Natural killer cell (primary cell): ENCODE results near the gene PRSS56. TPM values are rescaled to one million over a fixed set of nuclear protein-coding genes. Genes with fewer than 3 reads are reported as not detected.

ENCODE experiments used
- ATAC-seq, 3 donors: fragments of 150-1000 bp in 2 of 3; fragments of 200-7000 bp in 1 of 3; cut with Tn5 transposase; 1 replicate in 1 of 3; 2 replicates in 2 of 3; pipeline ENCODE4 v1.10.0; 2021; ENCODE audit warnings: mild to moderate bottlenecking in 2 of 3, moderate library complexity in 2 of 3
- DNase-seq, 2 donors: peaks; one replicate each; pipeline versions ENCODE4 v3.0.0 to v3.0.0-alpha.2; 2013 to 2021; ENCODE audit warnings: mixed read lengths in 1 of 2
- H3K27ac ChIP-seq: one replicate; pipeline ENCODE4 v1.5.1; 2013; ENCODE audit warnings: mild to moderate bottlenecking, low read length
- H3K27me3 ChIP-seq: one replicate; pipeline ENCODE4 v1.6.1; 2013; ENCODE audit warnings: low read length; ENCODE audit not compliant: control insufficient read depth, insufficient read depth
- H3K36me3 ChIP-seq: one replicate; pipeline ENCODE4 v1.6.1; 2013; ENCODE audit warnings: low read length; ENCODE audit not compliant: control insufficient read depth, insufficient read depth
- H3K4me1 ChIP-seq: one replicate; pipeline ENCODE4 v1.6.1; 2013; ENCODE audit warnings: low read length; ENCODE audit not compliant: control insufficient read depth, insufficient read depth
- H3K4me3 ChIP-seq: one replicate; pipeline ENCODE4 v1.5.1; 2013; ENCODE audit warnings: low read length
- H3K9me3 ChIP-seq: one replicate; pipeline ENCODE4 v1.6.1; 2013; ENCODE audit warnings: low read length; ENCODE audit not compliant: control insufficient read depth, insufficient read depth
- H3K27ac Mint-ChIP-seq, 2 donors: one replicate each; pipeline ENCODE4 v1.8.0; 2022; ENCODE audit warnings: mild to moderate bottlenecking in 2 of 2, mixed read lengths in 2 of 2, moderate library complexity in 1 of 2
- H3K27me3 Mint-ChIP-seq, 2 donors: one replicate each; pipeline ENCODE4 v1.8.0; 2022; ENCODE audit warnings: low read depth in 2 of 2, mixed read lengths in 2 of 2
- H3K36me3 Mint-ChIP-seq: one replicate; pipeline ENCODE4 v1.8.0; 2022; ENCODE audit warnings: mixed read lengths
- H3K4me1 Mint-ChIP-seq, 2 donors: one replicate each; pipeline ENCODE4 v1.8.0; 2022; ENCODE audit warnings: mixed read lengths in 2 of 2
- H3K4me3 Mint-ChIP-seq: one replicate; pipeline ENCODE4 v1.8.0; 2022; ENCODE audit warnings: mild to moderate bottlenecking, moderate library complexity, mixed read lengths
- H3K9me3 Mint-ChIP-seq, 2 donors: one replicate each; pipeline ENCODE4 v1.8.0; 2022; ENCODE audit warnings: mixed read lengths in 2 of 2
- CTCF ChIP-seq: fragments of 200-600 bp; IDR thresholded peaks from one replicate; pipeline ENCODE4 v1.8.0; 2022; ENCODE audit warnings: antibody characterized with exemption
- WGBS: methylation state at CpG from one replicate; pipeline ENCODE4 v1.1.7; 2013; ENCODE audit warnings: missing lambda C conversion rate; ENCODE audit not compliant: insufficient coverage; 5-methylcytosine and 5-hydroxymethylcytosine counted together
- intact Hi-C: fragments of 100-400 bp; cut with micrococcal nuclease; formaldehyde crosslinking; loops from one replicate; pipeline ENCODE4 v1.14.2; 2022
- total RNA-seq, 4 donors: library from RNA; stranded (reverse); fragments of 120-200 nt in 1 of 4; gene quantifications; one replicate each; pipeline versions ENCODE4 v1.2.3 to v1.2.4, GENCODE V29; 2013 to 2022

The PRSS56 gene
- total RNA-seq, 3 donors from 2014 or later (not counting 1 experiment from before 2014, with no cell fraction given), result not detected

GRCh38 chr2:232524771-232525170, 4.6 kb downstream of the PRSS56 start:
- Histone ChIP-seq H3K9me3 (no peaks in the 10 kb centered on the region), H3K36me3 (no peaks in the 10 kb centered on the region), H3K4me1 (peaks cover 41% of the 10 kb centered on the region), H3K4me3 (no peak overlapping the region), H3K27me3 (peaks cover 18% of the 10 kb centered on the region), H3K27ac (no peak overlapping the region)
- Mint-ChIP-seq H3K4me3 (no peak overlapping the region), H3K27me3 (peaks cover 12 to 29% of the 10 kb centered on the region in 2 donors), H3K36me3 (no peaks in the 10 kb centered on the region), H3K9me3 (no peaks in the 10 kb centered on the region), H3K4me1 (peaks cover 9 to 17% of the 10 kb centered on the region in 2 donors), H3K27ac (no peak overlapping the region)
- ATAC-seq, result no peak
- WGBS, result 76% methylated on average over 6 of the region's 6 CpGs
- DNase-seq, result no peak
- intact Hi-C loops, result no loop called here
- TF ChIP-seq CTCF, result no peak

- TF ChIP-seq CTCF, result no peak
- Mint-ChIP-seq H3K9me3 (no peaks in the 10 kb centered on the region), H3K36me3 (no peaks in the 10 kb centered on the region), H3K27ac (no peak overlapping the region), H3K4me1 (peaks cover 9 to 17% of the 10 kb centered on the region in 2 donors), H3K4me3 (no peak overlapping the region), H3K27me3 (peaks cover 12 to 28% of the 10 kb centered on the region in 2 donors)
- no peak for ATAC-seq
- WGBS, result 84% methylated on average over 14 of the region's 14 CpGs
- peaks cover 18% of the 10 kb centered on the region for H3K27me3 ChIP-seq
- H3K4me3 ChIP-seq, result no peak overlapping the region
- H3K9me3 ChIP-seq, result no peaks in the 10 kb centered on the region
- no peak for DNase-seq
- peaks cover 41% of the 10 kb centered on the region for H3K4me1 ChIP-seq
- H3K36me3 ChIP-seq, result no peaks in the 10 kb centered on the region
- no peak overlapping the region for H3K27ac ChIP-seq
- intact Hi-C loops, result no loop called here
Observed at GRCh38 chr2:232525199-232525598, 5.0 kb downstream of the PRSS56 start.

- no peak within 1 kb of the TSS for H3K27ac Mint-ChIP-seq
- no peak for TF ChIP-seq CTCF
- no peak within 1 kb of the TSS for H3K4me3 Mint-ChIP-seq
- 33% methylated on average over 12 of the region's 18 CpGs for WGBS
- no peaks in the 10 kb centered on the region for H3K36me3 Mint-ChIP-seq
- Histone ChIP-seq H3K4me1 (peaks cover 41% of the 10 kb centered on the region), H3K4me3 (no peak within 1 kb of the TSS), H3K27me3 (peaks cover 18% of the 10 kb centered on the region), H3K9me3 (no peaks in the 10 kb centered on the region), H3K27ac (no peak within 1 kb of the TSS), H3K36me3 (no peaks in the 10 kb centered on the region)
- H3K27me3 Mint-ChIP-seq, result peaks cover 12 to 22% of the 10 kb centered on the region in 2 donors
- peaks cover 9 to 17% of the 10 kb centered on the region in 2 donors for H3K4me1 Mint-ChIP-seq
- intact Hi-C loops, result no loop called here
- no peak for DNase-seq
- ATAC-seq, result no peak
- H3K9me3 Mint-ChIP-seq, result no peaks in the 10 kb centered on the region
Observed at GRCh38 chr2:232525791-232526371, 5.7 kb downstream of the PRSS56 start, which contains the start of gene CHRND. Gene CHRND (plus strand): TSS chr2:232526160. CDS start chr2:232526216, 56 bp downstream.
